Stimulated activated CD4-positive, alpha-beta T cell treated with anti-CD3 and anti-CD28 coated beads, Interleukin-12 subunit alpha, Interleukin-12 subunit beta, amount 100 ng/mL, for 48 hours (primary cell): ENCODE data around the gene FJX1.

ENCODE experiments used
- DNase-seq, 3 donors: peaks; one replicate each; pipeline ENCODE4 v3.0.0-alpha.2; 2020; ENCODE audit warnings: low read depth in 2 of 3, low spot score in 1 of 3

FJX1 gene

GRCh38 chr11:35606206-35606605 is 12.1 kb upstream of the FJX1 start:
- no peak for DNase-seq

- no peak for DNase-seq
These were observed 9.8 kb upstream of the FJX1 start for GRCh38 chr11:35608502-35608901.

- no peak for DNase-seq
These were observed 8.6 kb upstream of the FJX1 start for GRCh38 chr11:35609656-35610055.

- no peak for DNase-seq
These were observed 7.6 kb upstream of the FJX1 start for GRCh38 chr11:35610631-35611030.

- DNase-seq, result no peak
These were observed 6.5 kb upstream of the FJX1 start for GRCh38 chr11:35611741-35612140.

DNA sequence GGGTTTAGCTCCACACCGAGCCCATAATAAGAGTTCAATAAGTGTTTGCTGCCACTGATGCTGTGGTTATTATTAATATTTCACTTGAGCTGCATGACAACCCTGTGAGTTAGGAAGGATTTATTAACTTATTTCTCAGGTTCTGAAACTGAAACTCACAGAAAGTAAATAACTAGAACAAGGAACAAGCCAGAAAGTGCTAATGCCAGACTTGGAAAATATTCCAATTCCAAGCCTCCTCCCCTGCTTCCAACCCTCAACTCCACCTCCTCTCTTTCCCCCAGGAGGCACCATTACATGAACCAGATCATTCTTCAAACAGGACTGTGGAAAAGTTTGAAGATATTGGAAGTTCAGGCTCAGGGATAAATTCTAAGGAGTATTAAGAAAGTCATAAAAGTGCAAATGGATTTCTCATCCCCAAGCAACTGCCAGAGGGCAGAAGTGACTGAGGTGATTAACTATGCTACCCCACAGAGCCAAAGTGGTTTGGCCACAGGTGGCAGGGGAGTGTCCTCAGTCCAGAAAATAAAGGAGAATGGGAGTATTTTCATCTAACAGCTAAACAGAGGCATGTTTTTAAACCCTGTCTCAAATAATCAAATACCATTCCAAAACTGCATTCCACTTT is 3.2 kb upstream of the FJX1 start:
- no peak for DNase-seq

DNA sequence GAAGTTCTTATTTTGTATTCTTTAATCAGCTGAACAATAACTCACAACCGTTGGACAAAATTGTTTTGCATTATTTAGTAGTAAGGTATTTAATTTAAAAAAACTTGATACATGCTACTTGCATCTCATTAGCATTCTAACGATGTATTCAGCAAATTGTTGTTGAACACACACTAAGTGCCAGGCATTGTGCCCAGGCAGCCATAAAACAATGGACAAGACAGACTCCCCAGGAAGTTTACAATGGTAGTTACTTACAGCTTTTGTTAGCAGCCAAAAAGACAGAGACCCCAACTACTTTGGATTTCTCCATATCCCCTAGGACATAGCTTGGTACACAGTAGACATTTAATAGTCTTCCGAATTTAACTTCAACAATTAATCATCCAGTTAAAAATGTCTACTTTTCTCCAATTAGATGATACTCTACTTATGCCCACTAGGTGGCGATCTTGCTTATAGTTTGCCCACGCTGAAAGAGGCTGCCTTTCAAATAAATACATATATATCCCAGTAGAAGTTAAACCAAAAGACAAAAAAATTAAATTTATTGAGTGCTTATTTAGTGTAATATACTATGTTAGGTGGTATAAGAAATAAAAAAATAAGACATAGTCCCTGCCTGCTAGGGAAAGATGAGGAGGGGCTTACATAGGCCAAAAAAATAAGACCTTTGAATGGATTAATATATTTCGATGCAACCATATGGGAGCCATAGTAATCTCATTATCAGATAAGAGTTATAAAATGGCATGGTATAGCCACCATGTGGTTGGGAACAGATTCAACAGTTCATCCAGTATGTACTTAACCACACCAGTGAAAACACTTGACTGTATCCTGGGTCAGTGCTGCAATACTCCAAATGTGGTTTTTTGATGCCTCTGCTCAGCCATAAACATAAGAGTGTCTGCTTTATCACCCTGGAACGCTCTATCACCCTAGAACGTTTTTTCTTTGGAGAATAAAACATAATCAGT is 2.0 kb upstream of the FJX1 start:
- DNase-seq, result no peak

DNA sequence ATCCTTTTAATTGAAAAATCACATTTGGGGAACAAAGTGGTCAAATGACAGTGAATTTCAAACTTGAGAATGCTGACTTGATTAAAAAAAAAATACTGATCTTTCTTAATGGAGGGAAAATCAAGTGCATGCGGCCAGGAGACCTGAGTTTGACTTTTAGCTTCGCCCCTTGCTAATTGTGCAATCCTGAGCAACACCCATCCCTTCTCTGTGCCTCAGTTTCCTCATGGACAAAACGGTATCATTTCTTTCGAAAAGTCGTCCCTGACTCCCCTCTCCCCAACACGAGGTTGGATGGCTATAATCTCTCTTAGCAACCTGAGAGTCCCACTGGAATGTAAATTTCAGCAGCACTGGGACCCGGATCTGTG is 959 bp upstream of the FJX1 start:
- no peak for DNase-seq

DNA sequence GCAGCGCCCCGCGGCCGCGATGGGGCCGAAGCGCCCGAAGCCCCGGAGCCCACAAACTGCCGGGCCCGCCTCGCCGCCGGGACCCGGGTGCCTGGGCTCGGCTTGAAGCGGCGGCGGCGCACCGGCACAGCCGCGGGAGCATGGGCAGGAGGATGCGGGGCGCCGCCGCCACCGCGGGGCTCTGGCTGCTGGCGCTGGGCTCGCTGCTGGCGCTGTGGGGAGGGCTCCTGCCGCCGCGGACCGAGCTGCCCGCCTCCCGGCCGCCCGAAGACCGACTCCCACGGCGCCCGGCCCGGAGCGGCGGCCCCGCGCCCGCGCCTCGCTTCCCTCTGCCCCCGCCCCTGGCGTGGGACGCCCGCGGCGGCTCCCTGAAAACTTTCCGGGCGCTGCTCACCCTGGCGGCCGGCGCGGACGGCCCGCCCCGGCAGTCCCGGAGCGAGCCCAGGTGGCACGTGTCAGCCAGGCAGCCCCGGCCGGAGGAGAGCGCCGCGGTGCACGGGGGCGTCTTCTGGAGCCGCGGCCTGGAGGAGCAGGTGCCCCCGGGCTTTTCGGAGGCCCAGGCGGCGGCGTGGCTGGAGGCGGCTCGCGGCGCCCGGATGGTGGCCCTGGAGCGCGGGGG is 346 bp downstream of the FJX1 start:
- DNase-seq, result peak in 1 of 3 donors; percentile 17

- DNase-seq, result peak in 1 of 3 donors; percentile 16
These were observed 1.0 kb downstream of the FJX1 start for GRCh38 chr11:35619116-35619854.

DNA sequence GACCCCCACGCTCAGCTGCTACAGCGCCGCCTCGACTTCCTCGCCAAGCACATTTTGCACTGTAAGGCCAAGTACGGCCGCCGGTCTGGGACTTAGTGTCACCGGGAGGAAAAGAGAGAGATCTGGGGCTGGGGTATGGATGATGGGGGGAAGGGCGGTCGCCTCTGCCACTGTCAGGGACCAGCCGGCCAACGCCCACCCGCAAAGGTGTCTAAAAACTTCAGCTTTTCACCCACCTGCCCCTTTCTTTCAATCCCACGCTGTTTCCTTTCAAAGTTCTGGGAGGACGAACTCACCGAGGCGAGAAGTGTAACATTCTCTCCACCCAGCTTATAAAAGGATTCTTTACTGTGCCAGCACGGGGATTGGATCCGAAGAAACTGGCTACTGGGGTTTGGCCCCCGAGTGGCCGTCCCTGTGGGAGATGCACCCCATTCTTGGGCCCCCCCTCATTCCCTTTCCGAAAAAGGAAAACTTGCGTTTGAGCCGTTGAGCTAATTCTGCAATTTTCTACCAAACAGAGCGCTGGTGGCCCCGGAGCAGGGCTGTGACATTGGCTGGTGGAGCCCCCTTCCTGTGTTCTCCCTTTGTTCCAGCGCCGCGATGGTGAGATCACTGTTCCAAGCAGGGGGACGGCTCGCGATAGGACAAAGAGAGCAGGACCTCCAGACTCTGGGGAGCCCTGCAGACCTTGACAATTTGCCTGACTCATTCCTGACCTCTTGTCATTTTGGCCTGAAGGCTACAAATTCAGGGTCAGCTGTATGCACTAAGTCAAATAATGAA is 1.8 kb downstream of the FJX1 start:
- no peak for DNase-seq

GRCh38 chr11:35620795-35621194 is 2.5 kb downstream of the FJX1 start:
- DNase-seq, result no peak

DNA sequence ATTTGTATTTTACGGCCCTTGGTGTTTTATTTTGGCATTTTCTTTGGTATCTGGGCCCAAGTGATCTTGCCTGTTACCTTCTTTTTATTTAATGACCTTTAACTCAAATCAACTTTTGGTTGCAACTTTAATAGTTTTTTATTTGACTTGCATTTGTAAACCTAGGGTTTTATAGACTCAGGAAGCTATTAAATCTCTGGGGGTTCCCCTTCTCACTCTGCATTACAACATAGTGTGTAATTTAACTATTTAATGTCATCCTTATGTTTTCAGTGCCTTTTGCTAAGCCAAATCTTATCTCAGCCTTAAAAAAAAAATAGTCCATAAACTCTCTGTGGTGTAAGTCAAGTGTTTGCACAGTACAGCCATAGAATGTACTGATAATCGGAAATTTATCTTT is 3.4 kb downstream of the FJX1 start:
- DNase-seq, result no peak

GRCh38 chr11:35622070-35622469 is 3.8 kb downstream of the FJX1 start:
- DNase-seq, result no peak

DNA sequence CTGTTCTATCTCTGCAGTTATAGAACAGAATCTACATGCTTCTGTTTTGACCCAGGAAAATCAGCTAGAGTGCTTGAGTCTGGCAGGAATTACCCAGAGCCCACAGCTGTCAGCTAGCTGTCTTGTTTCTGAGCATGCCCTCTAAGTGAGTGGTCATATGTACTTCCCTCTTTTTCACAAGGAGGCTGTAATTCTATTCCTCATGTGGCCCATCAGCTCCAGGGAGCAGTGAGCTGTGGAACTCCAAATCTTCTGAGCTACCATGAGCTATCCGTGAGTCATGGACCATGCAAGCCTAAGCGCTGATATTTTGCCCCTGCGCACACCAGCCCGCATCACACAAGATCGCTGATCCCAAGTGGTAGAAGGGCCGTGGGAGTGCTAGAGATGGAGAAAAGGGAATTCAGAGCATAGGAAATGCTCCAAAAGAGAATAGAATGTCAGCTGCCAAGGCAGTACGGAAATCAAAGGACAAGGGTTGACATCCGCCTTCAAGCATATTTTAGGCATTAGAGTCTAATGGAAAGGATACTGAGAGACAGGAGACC is 5.4 kb downstream of the FJX1 start:
- no peak for DNase-seq

- DNase-seq, result no peak
These were observed 6.1 kb downstream of the FJX1 start for GRCh38 chr11:35624316-35624715.

GRCh38 chr11:35624781-35625180 is 6.5 kb downstream of the FJX1 start:
- no peak for DNase-seq

DNA sequence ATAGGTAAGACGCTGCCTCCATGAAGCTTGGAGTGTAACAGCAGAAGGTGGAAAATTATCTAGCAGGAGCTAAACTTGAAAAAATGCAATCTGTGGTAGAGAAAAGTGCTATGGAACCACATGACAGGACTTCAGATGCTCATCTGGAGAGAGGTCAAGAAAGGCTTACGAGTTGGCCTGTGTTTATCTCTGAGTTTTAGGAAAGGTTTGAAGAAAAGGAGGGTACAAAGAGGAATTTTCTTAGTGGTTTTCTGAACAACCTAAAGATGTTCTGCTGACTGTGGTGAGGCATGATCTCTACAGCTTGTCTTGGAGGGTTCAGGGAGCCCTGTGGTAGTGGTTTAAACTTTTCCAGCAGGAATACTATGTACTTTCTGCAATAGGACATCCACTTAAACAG is 8.2 kb downstream of the FJX1 start:
- DNase-seq, result no peak

DNA sequence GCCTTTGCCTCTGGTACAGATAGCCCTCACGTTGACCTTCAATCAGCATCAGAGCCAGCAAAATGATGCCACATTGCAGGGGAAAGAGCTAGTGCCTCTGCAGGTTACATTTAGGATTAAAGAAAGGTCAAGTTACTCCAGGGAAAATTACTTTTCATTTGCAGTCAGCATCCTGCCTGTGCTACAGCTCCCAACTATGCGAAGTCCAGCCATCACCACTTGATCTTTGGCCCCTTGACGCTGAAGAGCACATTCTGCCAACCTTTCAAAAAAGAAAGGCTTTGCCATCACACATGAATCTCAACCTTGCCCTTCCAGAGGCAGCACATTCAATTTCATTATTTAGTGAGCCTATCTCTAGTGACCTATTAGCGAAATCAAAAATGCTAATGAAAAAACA is 11.3 kb downstream of the FJX1 start:
- no peak for DNase-seq

GRCh38 chr11:35629914-35630313 is 11.7 kb downstream of the FJX1 start:
- no peak for DNase-seq
